SIG-M5 (cell line): ENCODE data around the gene SETD2.
A peak's percentile ranks its signal among the peaks of the same experiment; 100 is the strongest.
"Not testable (repeated sequence)": the region's sequence is repeated elsewhere in the genome, so short reads cannot be mapped to it uniquely, and the experiment has no call there.

ENCODE experiments used
- DNase-seq: peaks from one replicate; lab custom pipeline; 2025; lab: John Stamatoyannopoulos, UW

SETD2 gene

DNA sequence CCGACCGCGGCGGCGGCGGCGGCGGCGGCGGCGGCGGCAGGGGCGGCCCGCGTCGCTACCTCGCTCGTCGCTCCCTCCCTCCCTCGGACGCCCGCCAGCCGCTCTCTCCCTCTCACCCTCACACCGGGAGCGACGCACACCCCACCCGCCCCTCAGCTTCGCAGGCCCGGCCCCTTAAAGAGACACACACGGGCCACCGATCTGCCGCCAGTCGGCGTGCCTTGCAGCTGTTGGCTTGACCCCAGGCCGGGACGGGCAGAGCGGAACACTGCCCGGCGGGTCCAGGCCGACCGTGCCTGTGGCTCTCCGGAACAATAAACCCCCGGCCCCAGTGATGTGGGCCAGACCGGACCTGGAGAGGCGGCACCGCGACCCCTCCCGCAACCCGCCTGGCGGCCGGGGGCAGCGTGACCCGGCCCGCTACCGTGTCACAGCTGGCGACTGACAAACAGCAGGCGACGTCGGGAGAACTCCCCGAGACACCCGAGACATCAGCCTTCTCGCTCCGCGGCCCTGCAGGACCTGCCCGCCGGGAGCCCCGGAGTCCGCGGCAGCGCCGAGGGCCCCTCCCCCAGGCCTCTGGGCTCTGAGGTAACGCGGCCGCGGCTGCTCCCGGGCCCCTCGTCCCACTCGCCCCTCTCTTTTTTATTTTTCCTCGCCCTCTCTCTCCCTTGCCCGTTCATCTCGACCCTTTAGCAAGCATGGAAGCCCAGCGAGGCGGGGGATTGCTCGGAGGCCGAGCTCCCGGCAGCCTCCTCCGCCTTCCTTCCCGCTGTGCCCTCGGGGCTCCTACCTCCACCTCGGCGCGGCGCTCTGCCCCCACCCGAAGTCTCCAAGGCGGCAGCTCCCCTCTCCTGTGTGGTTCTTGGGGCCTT lies at the start of gene SETD2:
Gene SETD2 (minus strand): TSS at position 107 of the 875 bp plus-strand sequence. CDS start 189 bp downstream, outside the sequence.
- peak; percentile 52 for DNase-seq

- DNase-seq = no peak
Observed at GRCh38 chr3:47210863-47211405, 47.0 kb upstream of the SETD2 start.

GRCh38 chr3:47206022-47206421 lies 42.1 kb upstream of the SETD2 start:
- not testable (repeated sequence) for DNase-seq

- DNase-seq = no peak
Observed at GRCh38 chr3:47204875-47205274, 41.0 kb upstream of the SETD2 start.

- no peak for DNase-seq
Observed at GRCh38 chr3:47202542-47202941, 38.6 kb upstream of the SETD2 start.

- DNase-seq = no peak
Observed at GRCh38 chr3:47197287-47197686, 33.4 kb upstream of the SETD2 start.

DNA sequence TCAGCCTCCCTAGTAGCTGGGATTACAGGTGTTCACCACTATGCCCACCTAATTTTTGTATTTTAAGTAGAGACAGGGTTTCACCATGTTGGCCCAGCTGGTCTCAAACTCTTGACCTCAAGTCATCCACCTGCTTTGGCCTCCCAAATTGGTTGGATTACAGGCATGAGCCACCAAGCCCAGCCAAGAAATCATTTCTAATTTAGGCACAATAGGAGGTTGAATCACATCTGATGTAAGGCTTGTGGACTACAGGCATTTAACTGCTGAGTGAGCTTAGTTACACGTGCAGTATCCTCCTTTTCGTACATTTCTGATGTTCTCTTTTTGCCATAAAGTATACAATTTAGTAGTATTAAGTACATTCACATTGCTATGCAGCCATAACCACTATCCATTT lies 31.1 kb upstream of the SETD2 start:
- no peak for DNase-seq

DNA sequence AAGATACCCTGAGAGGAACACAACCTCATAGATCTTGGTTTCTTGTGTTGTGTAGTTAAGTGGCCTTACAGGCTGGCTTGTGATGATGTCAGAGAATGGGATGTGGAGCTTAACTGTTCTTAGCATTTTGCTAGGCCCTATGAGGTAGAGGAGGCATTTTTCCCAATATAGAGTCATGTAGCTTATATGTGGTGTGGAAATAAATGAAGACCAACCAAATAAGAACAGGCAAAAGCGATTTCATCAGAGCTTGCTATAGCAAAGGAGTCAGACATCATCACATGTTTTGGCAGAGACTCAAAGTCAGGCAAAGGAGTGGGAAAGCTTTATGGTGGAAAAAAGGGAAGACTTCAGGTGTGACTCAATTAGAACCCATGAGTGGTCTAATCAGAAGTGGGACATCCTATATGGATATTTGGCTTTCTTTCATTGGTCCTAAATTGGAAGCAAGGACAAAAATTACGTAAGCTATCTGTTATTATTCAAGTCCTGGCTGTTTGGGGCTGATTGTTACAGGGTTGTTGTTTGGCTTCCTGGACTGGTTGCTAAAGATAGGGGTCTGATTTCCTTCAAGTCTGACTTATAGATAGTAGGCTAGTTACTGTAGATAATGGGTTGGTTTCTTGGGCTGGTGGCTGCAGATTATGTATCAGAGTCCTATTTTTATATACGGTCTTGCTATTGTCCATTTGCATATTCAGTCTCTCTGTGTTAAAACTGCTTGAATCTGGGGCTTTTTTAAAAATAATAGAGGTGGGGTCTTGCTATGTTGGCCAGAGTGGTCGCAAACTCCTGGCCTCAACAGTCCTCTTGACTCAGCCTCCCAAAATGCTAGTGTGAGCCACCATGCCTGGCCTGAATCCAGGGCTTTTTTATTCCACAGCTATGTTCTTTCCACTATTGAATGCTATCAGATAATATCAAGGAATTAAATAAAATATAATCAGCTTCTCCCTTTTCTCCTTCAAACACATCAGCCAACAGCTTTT lies 30.3 kb upstream of the SETD2 start:
- no peak for DNase-seq

- DNase-seq = no peak
Observed at GRCh38 chr3:47186285-47186684, 22.4 kb upstream of the SETD2 start.

GRCh38 chr3:47181685-47182084 lies 17.8 kb upstream of the SETD2 start:
- not testable (repeated sequence) for DNase-seq

GRCh38 chr3:47180011-47180410 lies 16.1 kb upstream of the SETD2 start:
- not testable (repeated sequence) for DNase-seq

DNA sequence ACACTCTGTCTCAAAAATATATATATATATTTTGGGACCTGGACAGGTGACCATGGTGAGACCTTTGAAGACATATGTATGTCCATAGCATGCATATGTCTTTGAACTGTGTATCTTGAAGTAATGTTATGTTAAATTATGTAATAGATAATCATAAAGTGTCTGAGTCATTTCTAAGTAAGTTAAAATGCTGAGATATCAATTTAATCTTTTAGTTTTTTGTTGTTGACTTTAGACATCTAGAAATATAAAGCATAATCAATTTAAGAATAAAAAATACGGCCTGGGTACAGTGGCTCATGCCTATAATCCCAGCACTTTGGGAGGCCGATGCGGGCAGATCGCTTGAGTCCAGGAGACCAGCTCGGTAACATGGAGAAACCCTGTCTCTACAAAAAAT lies 12.7 kb upstream of the SETD2 start:
- DNase-seq = no peak

DNA sequence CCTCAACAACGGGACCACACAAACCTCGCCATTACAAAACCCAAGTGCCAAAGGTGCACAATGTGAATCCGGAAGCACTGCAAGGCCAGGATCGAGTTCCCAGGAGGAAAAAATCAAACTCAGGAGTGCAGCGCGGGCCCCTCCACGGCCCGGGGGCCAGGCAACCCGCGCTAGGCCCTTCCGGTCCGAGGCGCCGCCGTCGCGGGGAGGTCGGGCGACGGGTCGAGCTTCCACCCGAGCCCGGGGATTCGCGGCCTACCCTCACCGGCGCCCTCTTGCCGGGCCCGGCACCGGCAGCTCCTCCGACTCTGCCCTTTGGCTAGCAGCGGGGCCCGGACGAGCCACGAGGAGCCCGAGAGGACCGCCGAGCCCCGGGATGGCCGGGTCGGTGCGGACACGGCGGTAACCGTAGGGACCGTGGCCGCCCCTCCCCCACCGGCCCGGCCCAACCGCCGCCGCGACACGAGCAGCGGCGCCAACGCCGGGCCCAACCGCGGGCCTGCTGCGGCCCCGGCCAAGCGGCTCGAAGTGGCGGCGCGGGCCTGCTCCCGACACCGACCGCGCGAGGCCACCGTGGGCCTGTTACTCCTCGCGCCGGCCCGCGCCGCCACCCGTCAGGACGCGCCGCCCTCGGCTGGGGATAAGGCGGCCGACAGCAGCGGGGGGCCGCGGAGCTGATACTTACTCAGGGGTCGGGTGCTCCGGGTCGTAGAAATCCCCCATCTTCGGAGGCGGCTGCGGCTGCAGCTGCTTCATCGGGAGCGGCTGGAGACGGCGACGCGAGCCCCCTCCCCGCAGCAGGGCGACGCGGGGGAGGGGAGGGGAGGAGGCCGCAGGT lies 525 bp downstream of the SETD2 start:
- DNase-seq = no peak

- no peak for DNase-seq
Observed at GRCh38 chr3:47162697-47163168, 1.2 kb downstream of the SETD2 start.

- no peak for DNase-seq
Observed at GRCh38 chr3:47161983-47162696, 1.8 kb downstream of the SETD2 start.

GRCh38 chr3:47159820-47160219 lies 4.1 kb downstream of the SETD2 start:
- DNase-seq = no peak

DNA sequence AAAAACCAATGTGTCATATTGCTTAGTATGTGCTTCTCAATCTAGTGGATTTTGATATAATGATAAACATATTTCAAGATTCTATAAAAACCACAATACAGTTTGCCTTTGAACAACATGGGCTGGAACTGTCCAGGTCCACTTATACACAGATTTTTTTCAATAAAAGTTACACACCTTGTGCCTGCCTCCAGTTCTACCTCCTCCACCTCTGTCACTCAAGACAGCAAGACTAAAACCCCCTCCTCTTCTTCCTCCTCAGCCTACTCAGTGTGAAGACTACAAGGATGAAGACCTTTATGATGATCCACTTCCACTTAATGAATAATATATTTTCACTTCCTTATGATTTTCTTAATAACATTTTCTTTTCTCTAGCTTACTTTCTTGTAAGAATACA lies 5.7 kb downstream of the SETD2 start:
- no peak for DNase-seq

DNA sequence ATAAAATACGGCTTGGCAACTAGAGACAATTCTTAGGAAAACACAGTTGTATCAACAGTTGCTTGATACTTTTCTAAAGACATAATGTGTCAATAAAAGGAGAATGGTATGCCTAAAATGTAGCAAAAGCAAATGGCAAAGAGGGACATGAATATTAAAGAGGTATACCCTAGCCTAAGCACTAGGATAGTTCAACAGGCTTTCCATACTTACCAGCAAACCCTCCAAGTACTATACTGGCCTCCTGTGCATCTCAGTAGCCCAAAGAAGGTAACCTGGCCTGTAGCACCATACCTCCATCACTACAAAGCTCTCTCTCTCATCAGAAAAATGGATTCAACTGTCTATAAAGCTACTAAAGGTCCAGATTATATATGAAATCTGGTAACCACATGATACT lies 7.5 kb downstream of the SETD2 start:
- DNase-seq = no peak

GRCh38 chr3:47152578-47152977 lies 11.3 kb downstream of the SETD2 start:
- DNase-seq = no peak

DNA sequence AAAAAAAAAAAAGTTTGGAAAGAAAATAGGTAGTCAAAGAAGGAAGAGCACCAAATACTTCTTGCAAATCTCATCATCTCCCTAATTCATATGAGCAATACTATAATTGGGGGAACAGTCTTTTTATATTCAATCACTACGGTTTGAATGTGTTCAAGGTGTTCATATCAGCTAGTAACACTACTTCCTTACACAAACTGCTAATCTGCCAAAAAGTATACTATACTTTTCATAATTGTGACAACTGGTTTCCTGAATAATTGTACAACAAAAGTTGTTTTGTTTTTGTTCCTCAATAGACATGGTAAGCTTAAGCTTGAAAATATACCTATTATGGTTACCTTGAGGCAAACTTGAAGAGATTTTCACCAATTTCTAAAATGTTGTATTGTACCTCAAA lies 12.1 kb downstream of the SETD2 start:
- no peak for DNase-seq
